IMR-90 (cell line): ENCODE data around the gene FANK1. TPM values are rescaled to one million over a fixed set of nuclear protein-coding genes. Genes with fewer than 3 reads are reported as not detected.

Source experiments
- ATAC-seq: fragments of 200-7000 bp; cut with Tn5 transposase; 2 replicates; pipeline ENCODE4 v1.9.1; 2020; ENCODE audit warnings: low read depth, mild to moderate bottlenecking, moderate library complexity
- BruUV-seq: library from RNA; stranded (reverse); fragments of 400-500 nt; replicated peaks from 2 replicates; lab custom pipeline; 2021; lab: Mats Ljungman, UMichigan
- CTCF ChIA-PET: fragments of 300-600 bp; formaldehyde crosslinking; extraction: SDS; loops from one replicate; lab custom pipeline; 2021; ENCODE audit warnings: antibody characterized with exemption; lab: Yijun Ruan, JAX
- POLR2A ChIA-PET: fragments of 300-600 bp; sonication (Branson Sonifier 250); formaldehyde crosslinking; loops from one replicate; lab custom pipeline; 2022; ENCODE audit warnings: antibody characterized with exemption; ENCODE audit not compliant: unreplicated experiment; lab: Charles Lee
- DNase-seq: peaks from one replicate; pipeline ENCODE4 v3.0.0; 2013
- H2AFZ ChIP-seq: replicated peaks from 2 replicates; pipeline ENCODE3; 2013; ENCODE audit warnings: low read length, mild to moderate bottlenecking; ENCODE audit not compliant: poor library complexity
- H2AK5ac ChIP-seq: 2 replicates; pipeline ENCODE4 v1.6.1; 2013; ENCODE audit warnings: low read depth, low read length, inconsistent platforms
- H2AK9ac ChIP-seq: replicated peaks from 2 replicates; pipeline ENCODE3; 2013; ENCODE audit warnings: mild to moderate bottlenecking, low read depth, low read length, moderate library complexity; ENCODE audit not compliant: poor library complexity
- H2BK120ac ChIP-seq: 2 replicates; pipeline ENCODE4 v1.6.1; 2013; ENCODE audit warnings: low read depth, low read length, inconsistent platforms
- H2BK15ac ChIP-seq: 3 replicates; pipeline ENCODE4 v1.6.1; 2013; ENCODE audit warnings: low read depth, low read length, inconsistent platforms
- H2BK20ac ChIP-seq: 2 replicates; pipeline ENCODE4 v1.6.1; 2013; ENCODE audit warnings: low read depth, mild to moderate bottlenecking, inconsistent platforms, low read length, moderate library complexity
- H2BK5ac ChIP-seq: 2 replicates; pipeline ENCODE4 v1.6.1; 2013; ENCODE audit warnings: mild to moderate bottlenecking, low read depth, low read length, inconsistent platforms; ENCODE audit not compliant: poor library complexity, severe bottlenecking
- H3K14ac ChIP-seq: replicated peaks from 2 replicates; pipeline ENCODE4 v1.6.1; 2013; ENCODE audit warnings: low read depth, low read length, inconsistent platforms
- H3K18ac ChIP-seq: 2 replicates; pipeline ENCODE4 v1.6.1; 2013; ENCODE audit warnings: low read depth, low read length, control low read depth
- H3K23ac ChIP-seq: 2 replicates; pipeline ENCODE4 v1.6.1; 2013; ENCODE audit warnings: low read depth, low read length, inconsistent platforms
- H3K27ac ChIP-seq: 2 replicates; pipeline ENCODE4 v1.5.1; 2013; ENCODE audit warnings: mild to moderate bottlenecking, control low read depth, low read length; ENCODE audit not compliant: insufficient read depth
- H3K27me3 ChIP-seq: 2 replicates; pipeline ENCODE4 v1.6.1; 2013; ENCODE audit warnings: low read length; ENCODE audit not compliant: control insufficient read depth, insufficient read depth
- H3K36me3 ChIP-seq: 2 replicates; pipeline ENCODE4 v1.6.1; 2013; ENCODE audit warnings: low read length, mixed read lengths; ENCODE audit not compliant: control insufficient read depth, insufficient read depth
- H3K4ac ChIP-seq: 2 replicates; pipeline ENCODE4 v1.6.1; 2013; ENCODE audit warnings: low read depth, low read length, inconsistent platforms
- H3K4me1 ChIP-seq: 2 replicates; pipeline ENCODE4 v1.6.1; 2013; ENCODE audit warnings: low read length, mixed read lengths; ENCODE audit not compliant: control insufficient read depth, insufficient read depth
- H3K4me2 ChIP-seq: 2 replicates; pipeline ENCODE4 v1.6.1; 2013; ENCODE audit warnings: low read depth, mild to moderate bottlenecking, control low read depth, low read length, moderate library complexity
- H3K4me3 ChIP-seq: 2 replicates; pipeline ENCODE4 v1.5.1; 2013; ENCODE audit warnings: low read depth, mild to moderate bottlenecking, control low read depth, low read length, moderate library complexity; ENCODE audit not compliant: insufficient read depth
- H3K56ac ChIP-seq: 2 replicates; pipeline ENCODE4 v1.6.1; 2013; ENCODE audit warnings: low read length, inconsistent platforms; ENCODE audit not compliant: insufficient read depth; ENCODE audit errors: extremely low read depth
- H3K79me1 ChIP-seq, 2 experiments: 2 replicates each; pipeline ENCODE4 v1.6.1; 2013; ENCODE audit warnings: low read length in 2 of 2, inconsistent platforms in 1 of 2, low read depth in 1 of 2
- H3K9ac ChIP-seq: 2 replicates; pipeline ENCODE4 v1.6.1; 2013; ENCODE audit warnings: low read depth, low read length, control low read depth
- H3K9me1 ChIP-seq: 2 replicates; pipeline ENCODE4 v1.6.1; 2013; ENCODE audit warnings: low read length, inconsistent platforms; ENCODE audit not compliant: insufficient read depth
- H3K9me3 ChIP-seq: 2 replicates; pipeline ENCODE4 v1.6.1; 2013; ENCODE audit warnings: low read length; ENCODE audit not compliant: control insufficient read depth, insufficient read depth
- H4K20me1 ChIP-seq: 2 replicates; pipeline ENCODE4 v1.6.1; 2013; ENCODE audit warnings: low read length, inconsistent platforms; ENCODE audit not compliant: insufficient read depth
- H4K5ac ChIP-seq: 2 replicates; pipeline ENCODE4 v1.6.1; 2013; ENCODE audit warnings: mild to moderate bottlenecking, low read depth, low read length, control low read depth
- H4K8ac ChIP-seq, 2 experiments: 2 replicates each; pipeline ENCODE4 v1.6.1; 2013; ENCODE audit warnings: low read depth in 2 of 2, low read length in 2 of 2, control low read depth in 1 of 2, inconsistent platforms in 1 of 2
- H4K91ac ChIP-seq: 2 replicates; pipeline ENCODE4 v1.6.1; 2013; ENCODE audit warnings: low read depth, low read length, inconsistent platforms; ENCODE audit not compliant: insufficient read depth
- BHLHE40 ChIP-seq: fragments of 150-350 bp; IDR thresholded peaks from 2 replicates; pipeline ENCODE4 v1.6.1; 2016; ENCODE audit warnings: mild to moderate bottlenecking, low read depth, low read length
- FOS ChIP-seq: fragments of 150-350 bp; IDR thresholded peaks from 2 replicates; pipeline ENCODE4 v1.6.1; 2016; ENCODE audit warnings: low read depth, low read length
- MXI1 ChIP-seq: IDR thresholded peaks from 2 replicates; pipeline ENCODE4 v1.6.1; 2012; ENCODE audit warnings: low read depth, mild to moderate bottlenecking, low read length, moderate library complexity, borderline replicate concordance
- WGBS, 2 experiments: methylation state at CpG; one replicate each; pipeline versions ENCODE4 v1.1.5 to v1.1.7; 2013; ENCODE audit warnings: missing lambda C conversion rate in 2 of 2; ENCODE audit not compliant: insufficient read length in 1 of 2; ENCODE audit errors: extremely low coverage in 2 of 2; 5-methylcytosine and 5-hydroxymethylcytosine counted together
- dilution Hi-C: fragments of 300-500 bp; cut with HindIII; formaldehyde crosslinking; loops from one replicate; pipeline ENCODE4 v1.14.3; 2018; ENCODE audit warnings: low sequenced_read_pairs; ENCODE audit not compliant: unreplicated experiment
- in situ Hi-C: fragments of 300-500 bp; cut with MboI; formaldehyde crosslinking; loops from 3 replicates; pipeline ENCODE4 v1.14.3; 2019; ENCODE audit warnings: low sequenced_read_pairs, inconsistent platforms, mixed read lengths
- intact Hi-C: fragments of 100-400 bp; cut with micrococcal nuclease; formaldehyde crosslinking; loops from 2 replicates; pipeline ENCODE4 v1.10.0; 2022
- polyA plus RNA-seq, 3 experiments: library from polyadenylated mRNA; depleted of rRNA; stranded (reverse); fragments of >200 nt; gene quantifications; 2 replicates each; pipeline ENCODE4 v1.2.3, GENCODE V29; 2012; ENCODE audit warnings: low replicate concordance in 1 of 3
- total RNA-seq: library from RNA; depleted of rRNA; stranded (reverse); fragments of >200 nt; gene quantifications from 2 replicates; pipeline ENCODE4 v1.2.3, GENCODE V29; 2012

Gene FANK1
- total and polyA plus RNA-seq, 2 of the 4 experiments (the other 2 are of a cell fraction): 0.90 to 2.2 TPM

- 90% methylated on average over 2 of the region's 6 CpGs; no CpG with 5 or more reads in 1 of the 2 experiments for WGBS, 2 experiments
- DNase-seq (no peak), ATAC-seq (no peak)
- Histone ChIP-seq H2BK5ac (no peak overlapping the region), H3K23ac (no peak overlapping the region), H3K4me3 (no peak overlapping the region), H3K14ac (no peak overlapping the region), H3K79me1 (no peaks in the 10 kb centered on the region), H3K27me3 (peaks cover 21% of the 10 kb centered on the region), H2AK5ac (no peak overlapping the region), H3K4me2 (no peak overlapping the region), H3K36me3 (no peaks in the 10 kb centered on the region), H3K18ac (no peak overlapping the region), H4K8ac (no peak overlapping the region), H3K27ac (no peak overlapping the region), H2AK9ac (no peak overlapping the region), H4K91ac (no peak overlapping the region), H3K9me3 (peaks cover 3% of the 10 kb centered on the region; the same call in 1 of the 2 replicates), H3K9ac (no peak overlapping the region), H3K4ac (no peak overlapping the region; the same call in 1 of the 2 replicates), H2BK15ac (no peak overlapping the region), H2AFZ (no peak overlapping the region), H3K9me1 (peaks cover 19% of the 10 kb centered on the region), H3K4me1 (peaks cover 20% of the 10 kb centered on the region), H2BK20ac (no peak overlapping the region), H3K56ac (no peak overlapping the region), H4K5ac (no peak overlapping the region), H4K20me1 (no peaks in the 10 kb centered on the region), H2BK120ac (no peak overlapping the region)
- in situ Hi-C loops: no loop called here
- dilution Hi-C loops: no loop called here
- ChIA-PET POLR2A (no interaction called here), CTCF (no interaction called here)
- no peak for TF ChIP-seq BHLHE40
- TF ChIP-seq FOS: no peak
- no peak for TF ChIP-seq MXI1
- no TSS peak for BruUV-seq
- intact Hi-C loops: no loop called here
Measured at GRCh38 chr10:126058104-126058503, 161.7 kb downstream of the FANK1 start.
